GM18951 (cell line): ENCODE results near the gene MS4A15.

ENCODE experiments used
- POLR2A ChIP-seq: IDR thresholded peaks from 4 replicates; pipeline ENCODE4 v1.6.1; 2011; ENCODE audit warnings: mild to moderate bottlenecking; ENCODE audit not compliant: insufficient read length, insufficient read depth; ENCODE audit errors: extremely low read depth
- in situ Hi-C: fragments of 300-500 bp; cut with MboI; formaldehyde crosslinking; loops from one replicate; pipeline ENCODE4 v1.12.0; 2022; ENCODE audit warnings: low sequenced_read_pairs, mixed read lengths, inconsistent platforms; ENCODE audit not compliant: unreplicated experiment

The MS4A15 gene

DNA sequence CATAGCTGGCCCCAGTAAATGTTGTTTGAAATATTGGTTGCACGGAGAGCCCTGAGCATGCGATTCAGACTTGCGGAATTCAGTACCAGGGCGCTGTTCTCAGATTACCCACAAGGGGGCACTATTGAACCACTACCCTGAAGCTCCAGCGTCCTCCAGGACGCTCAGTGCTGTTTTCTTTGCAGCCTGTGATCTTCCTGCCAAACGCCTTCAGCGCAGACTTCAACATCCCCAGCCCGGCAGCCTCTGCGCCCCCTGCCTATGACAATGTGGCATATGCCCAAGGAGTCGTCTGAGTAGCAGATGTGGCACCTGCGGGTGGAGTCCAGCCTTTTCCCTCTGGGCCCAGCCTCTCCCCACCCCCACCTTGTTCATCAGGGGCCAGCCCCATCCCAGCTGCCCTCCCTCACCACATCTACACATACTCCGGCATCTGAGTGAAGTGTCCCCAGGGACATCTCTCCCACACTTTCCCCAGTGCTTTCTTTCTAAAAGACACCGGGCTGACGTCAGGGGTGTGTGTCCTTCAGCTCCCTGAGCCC is 18.8 kb downstream of the MS4A15 start:
- in situ Hi-C loops, result no loop called here
- no peak for TF ChIP-seq POLR2A

DNA sequence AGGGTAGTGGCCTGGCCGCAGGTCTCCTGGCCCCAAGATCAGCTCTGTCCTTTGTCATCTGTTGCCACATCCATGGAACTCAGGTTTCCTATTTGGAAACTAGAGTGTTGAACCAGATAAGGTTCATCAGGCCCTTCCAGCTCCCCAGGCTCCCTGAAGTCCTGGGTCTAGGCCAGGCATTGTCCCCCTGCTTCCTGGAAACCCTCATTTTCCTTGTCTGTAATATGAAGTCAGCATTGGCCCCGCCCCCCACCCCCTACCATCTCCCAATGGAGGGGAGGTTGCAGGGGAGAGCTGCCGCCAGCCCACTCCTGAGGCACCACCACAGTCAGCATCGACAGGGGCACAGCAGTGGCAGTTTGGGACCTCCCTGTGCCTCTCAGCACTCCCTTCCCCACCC is 19.5 kb downstream of the MS4A15 start:
- in situ Hi-C loops, result no loop called here
- TF ChIP-seq POLR2A, result no peak

GRCh38 chr11:60777106-60777505 is 20.4 kb downstream of the MS4A15 start:
- TF ChIP-seq POLR2A, result no peak
- in situ Hi-C loops, result no loop called here

DNA sequence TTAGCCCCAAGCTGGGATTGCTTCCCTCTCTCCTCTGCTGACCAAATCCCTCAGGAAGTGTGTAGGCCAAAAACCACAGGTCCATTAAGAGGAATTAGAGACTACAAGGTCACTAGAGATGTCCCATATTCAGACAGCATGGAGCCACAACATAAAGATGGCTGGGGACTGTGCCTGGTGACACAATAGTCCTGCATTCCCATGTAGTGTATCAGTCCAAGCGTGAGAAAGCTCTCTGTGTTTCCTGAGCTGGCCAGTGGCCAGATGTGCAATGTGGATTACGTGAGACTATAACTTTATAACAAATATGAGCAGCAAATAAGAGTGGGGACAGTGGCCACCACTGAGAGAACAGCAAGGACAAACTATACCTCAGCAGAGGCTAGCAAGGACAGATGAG is 20.9 kb downstream of the MS4A15 start:
- in situ Hi-C loops, result no loop called here
- TF ChIP-seq POLR2A, result no peak

DNA sequence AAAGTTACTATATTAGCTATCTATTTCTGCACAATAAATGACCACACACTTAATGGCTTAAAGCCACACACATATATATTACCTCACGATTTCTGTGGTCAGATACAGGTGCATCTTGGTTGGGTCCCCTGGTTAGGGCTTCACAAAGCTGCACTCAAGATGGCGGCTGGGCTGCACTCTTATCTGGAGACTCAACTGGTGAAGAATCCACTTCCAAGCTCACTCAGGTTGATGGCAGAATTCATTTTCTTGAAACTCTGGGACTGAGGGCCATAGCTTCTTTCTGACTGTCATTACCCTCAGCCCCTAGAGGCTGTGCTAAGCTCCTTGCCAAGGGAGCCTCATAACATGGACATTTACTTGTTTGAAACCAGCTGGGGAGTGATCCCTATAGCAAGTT is 23.4 kb downstream of the MS4A15 start:
- no peak for TF ChIP-seq POLR2A
- in situ Hi-C loops, result no loop called here

DNA sequence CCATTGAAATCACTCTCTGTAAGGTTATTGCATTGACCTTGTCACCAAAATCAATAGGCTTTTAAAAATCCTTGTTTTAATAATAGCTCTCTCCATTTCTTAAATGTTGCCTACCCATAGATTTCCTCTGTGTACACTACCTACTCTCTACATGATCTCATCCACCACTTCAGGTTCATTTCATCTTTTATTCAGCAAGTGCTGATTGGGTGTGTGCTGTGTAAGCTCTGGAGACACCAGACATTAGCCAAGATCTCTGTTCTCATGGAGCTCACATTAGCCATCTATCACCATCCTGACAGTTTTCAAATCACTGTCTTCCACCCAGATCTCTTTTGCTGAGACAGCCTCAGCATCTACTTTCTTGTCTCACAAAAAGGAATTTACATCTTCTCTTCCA is 24.1 kb downstream of the MS4A15 start:
- in situ Hi-C loops, result no loop called here
- TF ChIP-seq POLR2A, result no peak

DNA sequence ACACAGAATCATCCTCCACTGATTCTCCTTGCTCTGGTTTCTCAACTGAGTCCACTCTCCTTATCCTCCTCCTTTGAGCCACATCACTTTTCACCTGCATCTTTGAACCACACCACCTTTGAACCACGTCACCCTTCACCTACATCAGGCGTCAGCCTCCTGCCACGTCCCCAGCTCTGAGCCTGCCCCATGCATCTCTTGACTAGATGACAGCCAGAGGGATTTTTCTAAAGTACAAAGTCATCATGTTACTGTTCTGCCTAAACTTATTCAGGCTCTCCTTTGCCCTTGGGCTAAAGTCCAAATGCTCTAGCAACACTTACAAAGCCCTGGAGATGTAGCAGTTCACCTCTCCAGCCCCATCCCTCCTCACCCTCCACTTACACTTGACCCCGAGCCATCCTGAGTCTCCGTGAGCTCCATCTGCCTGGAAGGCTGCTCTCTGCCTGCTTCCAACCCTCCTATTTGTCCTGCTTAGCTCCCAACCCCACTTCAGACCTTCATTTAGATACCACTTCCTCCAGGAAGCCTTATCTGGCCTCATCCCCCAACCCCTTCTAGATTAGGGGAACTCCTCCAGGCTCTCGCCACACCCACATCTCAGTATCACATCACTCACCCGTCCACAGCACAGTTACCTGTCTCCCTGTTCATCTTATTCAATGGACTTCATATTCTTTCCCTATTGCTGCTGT is 24.8 kb downstream of the MS4A15 start:
- TF ChIP-seq POLR2A, result no peak
- in situ Hi-C loops, result no loop called here

DNA sequence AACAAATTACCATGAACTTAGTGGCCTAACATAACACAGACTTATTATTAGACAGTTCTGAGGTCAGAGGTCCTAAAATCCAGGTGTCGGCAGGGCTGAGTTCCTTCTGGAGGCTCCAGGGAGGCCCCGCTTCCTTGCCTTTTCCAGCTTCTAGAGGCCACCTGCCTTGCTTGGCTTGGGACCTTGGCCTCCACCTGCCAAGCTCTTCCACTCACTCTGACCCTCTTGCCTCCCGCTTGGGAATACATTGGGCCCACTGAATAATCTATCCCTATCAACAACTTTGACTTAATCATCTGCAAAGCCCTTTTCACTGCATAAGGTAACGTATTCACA is 25.3 kb downstream of the MS4A15 start:
- no peak for TF ChIP-seq POLR2A
- in situ Hi-C loops, result no loop called here

DNA sequence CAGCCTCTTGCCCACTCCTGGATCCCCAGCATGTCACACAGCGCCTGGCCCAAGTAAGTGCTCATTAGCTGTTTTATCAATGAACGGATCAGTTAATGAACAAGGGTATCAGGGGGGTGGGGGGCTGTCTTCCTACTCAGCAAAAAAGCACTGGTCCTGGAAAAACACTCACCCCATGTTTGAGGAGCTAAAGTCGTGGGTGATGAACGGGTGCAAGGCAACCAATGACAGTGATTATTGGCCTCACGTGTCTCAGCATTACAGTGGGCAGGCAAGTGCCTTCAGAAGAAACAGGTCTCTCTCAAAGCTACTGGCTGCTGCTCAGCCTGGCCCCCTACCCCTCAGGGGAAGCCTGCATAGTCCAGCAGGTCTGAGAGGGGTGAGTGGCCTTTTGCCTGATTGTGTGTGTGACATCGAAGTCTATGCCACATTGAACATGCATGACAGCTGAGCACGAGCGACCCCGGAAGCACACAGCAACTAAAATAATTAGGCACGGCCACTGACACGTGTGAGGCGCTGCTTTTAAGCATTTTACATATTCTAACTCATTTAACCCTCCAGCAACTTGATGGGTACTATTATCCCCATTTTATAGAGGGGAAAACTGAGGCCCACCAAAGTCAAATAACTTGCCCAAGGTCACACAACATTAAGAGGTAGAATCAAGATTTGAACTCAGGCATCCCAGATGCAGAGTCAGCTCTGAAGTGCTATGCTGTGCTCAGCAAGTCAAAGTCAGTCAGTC is 25.9 kb downstream of the MS4A15 start:
- in situ Hi-C loops, result no loop called here
- no peak for TF ChIP-seq POLR2A

GRCh38 chr11:60783141-60783484 is 26.4 kb downstream of the MS4A15 start:
- no peak for TF ChIP-seq POLR2A
- in situ Hi-C loops, result no loop called here

- no peak for TF ChIP-seq POLR2A
- in situ Hi-C loops, result no loop called here
These were observed 27.2 kb downstream of the MS4A15 start for GRCh38 chr11:60783911-60784310.

- in situ Hi-C loops, result no loop called here
- TF ChIP-seq POLR2A, result no peak
These were observed 28.5 kb downstream of the MS4A15 start, which contains the start of gene MS4A10 for GRCh38 chr11:60785136-60785535. Gene MS4A10 (plus strand): TSS chr11:60785333. CDS start chr11:60790336, 5,003 bp downstream.

DNA sequence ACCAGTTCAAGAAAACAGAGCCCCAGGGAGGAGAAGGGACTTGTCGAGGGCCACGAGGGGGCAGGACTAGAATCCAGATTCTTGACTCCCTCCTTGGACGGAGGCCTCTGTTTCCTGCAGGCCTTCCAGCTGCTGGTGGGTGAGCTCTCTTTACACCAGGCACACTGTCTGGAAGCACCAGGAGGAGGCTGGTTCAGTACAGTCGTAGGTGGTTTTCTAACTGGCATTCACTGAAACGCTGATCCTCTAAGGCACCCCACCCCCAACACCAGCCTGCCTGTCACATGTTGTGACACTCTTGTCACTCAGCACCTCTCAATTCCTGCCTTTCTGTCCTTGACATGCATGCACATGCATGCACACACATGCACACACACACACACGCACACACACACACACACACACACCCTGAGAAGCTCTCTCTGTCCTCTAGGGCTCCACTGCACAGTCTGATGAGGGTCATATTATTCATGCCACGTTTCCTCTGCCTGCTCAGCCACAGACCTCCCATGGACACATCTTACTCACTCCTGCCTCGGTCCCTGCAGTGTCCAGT is 29.2 kb downstream of the MS4A15 start:
- in situ Hi-C loops, result no loop called here
- no peak for TF ChIP-seq POLR2A
